CD4-positive, alpha-beta T cell treated with Interleukin-6 for 4 hours (primary cell): ENCODE results near the gene SIGLEC1.

ENCODE experiments used
- DNase-seq: peaks from one replicate; pipeline ENCODE4 v3.0.0-alpha.2; 2020; ENCODE audit warnings: mixed read lengths

Gene SIGLEC1

GRCh38 chr20:3678198-3678597 is 34.2 kb downstream of the SIGLEC1 start:
- no peak for DNase-seq

- no peak for DNase-seq
These were observed 34.7 kb downstream of the SIGLEC1 start for GRCh38 chr20:3677733-3678132.

GRCh38 chr20:3674995-3675900 is 37.2 kb downstream of the SIGLEC1 start:
- no peak for DNase-seq

GRCh38 chr20:3674447-3674846 is 38.0 kb downstream of the SIGLEC1 start:
- no peak for DNase-seq

- no peak for DNase-seq
These were observed 39.0 kb downstream of the SIGLEC1 start for GRCh38 chr20:3673221-3674070.

GRCh38 chr20:3672547-3673171 is 39.7 kb downstream of the SIGLEC1 start:
- DNase-seq: no peak

GRCh38 chr20:3671986-3672546 is 40.3 kb downstream of the SIGLEC1 start:
- DNase-seq: no peak

- DNase-seq: no peak
These were observed 41.5 kb downstream of the SIGLEC1 start for GRCh38 chr20:3670945-3671344.

- DNase-seq: no peak
These were observed 41.9 kb downstream of the SIGLEC1 start for GRCh38 chr20:3670511-3670910.

- DNase-seq: no peak
These were observed 42.6 kb downstream of the SIGLEC1 start for GRCh38 chr20:3669710-3670367.

GRCh38 chr20:3667434-3668037 is 44.9 kb downstream of the SIGLEC1 start:
- no peak for DNase-seq

- no peak for DNase-seq
These were observed 48.5 kb downstream of the SIGLEC1 start for GRCh38 chr20:3663858-3664257.

GRCh38 chr20:3663031-3663701 is 49.2 kb downstream of the SIGLEC1 start, which contains the start of gene GFRA4:
Gene GFRA4 (minus strand): TSS chr20:3663399. CDS start chr20:3663399, 0 bp downstream.
- no peak for DNase-seq
